Type B pancreatic cell (in vitro differentiated cells): Measurements from ENCODE around the gene RNF224. TPM values are rescaled to one million over a fixed set of nuclear protein-coding genes. Genes with fewer than 3 reads are reported as not detected.
A peak's percentile ranks its signal among the peaks of the same experiment; 100 is the strongest.
"Not testable (repeated sequence)": the region's sequence is repeated elsewhere in the genome, so short reads cannot be mapped to it uniquely, and the experiment has no call there.

Source experiments
- DNase-seq: peaks from one replicate; pipeline ENCODE4 v3.0.0; 2021; ENCODE audit warnings: mixed read lengths; ENCODE audit not compliant: unreplicated experiment; ENCODE audit errors: extremely low spot score
- H3K27ac Mint-ChIP-seq: 2 replicates; pipeline ENCODE4 v1.8.0; 2021; ENCODE audit warnings: mild to moderate bottlenecking, mixed read lengths
- H3K27me3 Mint-ChIP-seq: 2 replicates; pipeline ENCODE4 v1.8.0; 2021; ENCODE audit warnings: mixed read lengths
- H3K36me3 Mint-ChIP-seq: 2 replicates; pipeline ENCODE4 v1.8.0; 2021; ENCODE audit warnings: mixed read lengths
- H3K4me1 Mint-ChIP-seq: one replicate; pipeline ENCODE4 v1.8.0; 2021; ENCODE audit warnings: mixed read lengths; ENCODE audit not compliant: unreplicated experiment
- H3K4me3 Mint-ChIP-seq: 2 replicates; pipeline ENCODE4 v1.8.0; 2021; ENCODE audit warnings: mild to moderate bottlenecking, mixed read lengths
- H3K9me3 Mint-ChIP-seq: 2 replicates; pipeline ENCODE4 v1.8.0; 2021; ENCODE audit warnings: mixed read lengths
- total RNA-seq: library from RNA; stranded (reverse); gene quantifications from 2 replicates; pipeline ENCODE4 v1.2.1, GENCODE V29; 2021; ENCODE audit warnings: low replicate concordance
- TF ChIP-seq, protein P1 (sequence below): fragments of 200-600 bp; sonication (generic); conservative IDR thresholded peaks from 2 replicates; pipeline ENCODE4 v1.5.0; 2021; ENCODE audit warnings: antibody characterized with exemption, mild to moderate bottlenecking

RNF224 gene
- total RNA-seq, 1 donor from 2014 or later: 0.48 TPM

DNA sequence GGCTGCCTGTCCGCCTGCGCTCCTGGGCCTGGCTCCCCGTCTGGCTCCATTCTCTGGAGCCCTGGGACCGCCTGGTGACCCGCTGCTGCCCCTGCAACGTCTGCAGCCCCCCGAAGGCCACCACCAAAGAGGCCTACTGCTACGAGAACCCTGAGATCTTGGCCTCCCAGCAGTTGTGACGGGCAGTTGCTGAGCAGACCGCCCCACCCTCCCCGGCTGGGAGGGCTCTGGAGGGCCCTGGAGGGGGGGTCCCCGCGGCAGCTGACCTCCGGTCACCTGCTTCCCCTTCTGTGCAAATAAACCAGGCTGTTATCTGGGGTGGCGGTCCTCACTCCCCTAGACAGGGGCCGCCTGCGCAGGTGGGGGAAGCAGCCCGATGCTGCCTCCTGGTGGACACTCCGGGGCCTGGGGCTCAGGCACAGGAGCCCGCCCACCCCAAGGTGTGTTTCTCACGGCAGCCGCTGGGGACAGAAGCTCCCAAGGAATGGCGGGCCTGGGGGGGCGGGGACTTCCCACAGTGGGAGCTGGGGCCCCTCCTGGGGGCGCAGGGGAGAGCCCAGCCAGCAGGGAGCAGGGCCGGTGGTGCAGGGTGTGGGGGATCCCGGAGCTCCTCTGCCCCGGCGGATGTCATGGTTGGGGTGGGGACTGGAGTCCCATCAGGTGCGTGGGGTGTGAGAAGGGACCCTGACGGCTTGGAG, 9.1 kb downstream of the RNF224 start:
- no peaks in the 10 kb centered on the region for H3K9me3 Mint-ChIP-seq
- no peak overlapping the region for H3K27ac Mint-ChIP-seq
- H3K4me1 Mint-ChIP-seq: peaks cover 9% of the 10 kb centered on the region
- peaks cover 4% of the 10 kb centered on the region for H3K36me3 Mint-ChIP-seq
- H3K4me3 Mint-ChIP-seq: no peak overlapping the region
- TF ChIP-seq, protein P1, sequence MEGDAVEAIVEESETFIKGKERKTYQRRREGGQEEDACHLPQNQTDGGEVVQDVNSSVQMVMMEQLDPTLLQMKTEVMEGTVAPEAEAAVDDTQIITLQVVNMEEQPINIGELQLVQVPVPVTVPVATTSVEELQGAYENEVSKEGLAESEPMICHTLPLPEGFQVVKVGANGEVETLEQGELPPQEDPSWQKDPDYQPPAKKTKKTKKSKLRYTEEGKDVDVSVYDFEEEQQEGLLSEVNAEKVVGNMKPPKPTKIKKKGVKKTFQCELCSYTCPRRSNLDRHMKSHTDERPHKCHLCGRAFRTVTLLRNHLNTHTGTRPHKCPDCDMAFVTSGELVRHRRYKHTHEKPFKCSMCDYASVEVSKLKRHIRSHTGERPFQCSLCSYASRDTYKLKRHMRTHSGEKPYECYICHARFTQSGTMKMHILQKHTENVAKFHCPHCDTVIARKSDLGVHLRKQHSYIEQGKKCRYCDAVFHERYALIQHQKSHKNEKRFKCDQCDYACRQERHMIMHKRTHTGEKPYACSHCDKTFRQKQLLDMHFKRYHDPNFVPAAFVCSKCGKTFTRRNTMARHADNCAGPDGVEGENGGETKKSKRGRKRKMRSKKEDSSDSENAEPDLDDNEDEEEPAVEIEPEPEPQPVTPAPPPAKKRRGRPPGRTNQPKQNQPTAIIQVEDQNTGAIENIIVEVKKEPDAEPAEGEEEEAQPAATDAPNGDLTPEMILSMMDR: peak; percentile 100
- peaks cover 4% of the 10 kb centered on the region for H3K27me3 Mint-ChIP-seq
- peak; percentile 93 for DNase-seq

DNA sequence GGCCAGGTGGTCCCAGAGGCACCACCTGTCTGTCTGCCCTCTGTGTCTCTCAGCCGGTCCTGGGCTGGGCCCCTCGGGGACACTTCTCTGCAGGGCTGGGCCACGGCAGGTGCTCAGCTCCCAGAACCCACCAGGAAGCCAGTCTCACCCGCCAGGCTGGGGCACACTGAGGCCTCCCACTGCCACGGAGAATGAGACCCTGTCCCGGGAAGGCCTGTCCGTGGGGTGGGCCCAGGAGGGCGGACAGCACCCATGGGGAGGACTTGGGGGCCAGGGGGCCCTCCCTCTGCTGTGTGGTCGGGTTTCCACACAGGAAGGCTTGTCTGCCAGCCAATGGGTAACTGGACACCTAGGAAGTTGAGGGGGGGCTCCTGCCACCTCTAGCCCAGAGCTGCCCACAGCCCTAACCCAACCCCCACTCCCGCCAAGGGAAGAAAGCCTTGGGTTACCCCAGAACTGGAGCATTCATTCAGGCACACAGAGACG, 9.7 kb downstream of the RNF224 start:
- no peaks in the 10 kb centered on the region for H3K9me3 Mint-ChIP-seq
- no peak overlapping the region for H3K27ac Mint-ChIP-seq
- peaks cover 4% of the 10 kb centered on the region for H3K27me3 Mint-ChIP-seq
- H3K36me3 Mint-ChIP-seq: peaks cover 4% of the 10 kb centered on the region
- TF ChIP-seq, protein P1: no peak
- H3K4me3 Mint-ChIP-seq: no peak overlapping the region
- H3K4me1 Mint-ChIP-seq: peaks cover 9% of the 10 kb centered on the region
- DNase-seq: no peak

- Mint-ChIP-seq H3K27ac (peak overlapping the region; percentile 26), H3K36me3 (peaks cover 13% of the 10 kb centered on the region), H3K27me3 (peaks cover 4% of the 10 kb centered on the region), H3K4me3 (no peak overlapping the region), H3K4me1 (peaks cover 17% of the 10 kb centered on the region), H3K9me3 (no peaks in the 10 kb centered on the region)
- DNase-seq: no peak
- TF ChIP-seq, protein P1: no peak
Measured at GRCh38 chr9:137237759-137238726, 10.7 kb downstream of the RNF224 start.

- not testable (repeated sequence) for DNase-seq, H3K9me3 Mint-ChIP-seq, H3K27me3 Mint-ChIP-seq
- Mint-ChIP-seq H3K27ac (peak overlapping the region; percentile 78), H3K4me1 (peaks cover 26% of the 10 kb centered on the region), H3K4me3 (peak overlapping the region; percentile 84), H3K36me3 (peaks cover 17% of the 10 kb centered on the region)
Measured at GRCh38 chr9:137239541-137240200, 12.4 kb downstream of the RNF224 start.

DNA sequence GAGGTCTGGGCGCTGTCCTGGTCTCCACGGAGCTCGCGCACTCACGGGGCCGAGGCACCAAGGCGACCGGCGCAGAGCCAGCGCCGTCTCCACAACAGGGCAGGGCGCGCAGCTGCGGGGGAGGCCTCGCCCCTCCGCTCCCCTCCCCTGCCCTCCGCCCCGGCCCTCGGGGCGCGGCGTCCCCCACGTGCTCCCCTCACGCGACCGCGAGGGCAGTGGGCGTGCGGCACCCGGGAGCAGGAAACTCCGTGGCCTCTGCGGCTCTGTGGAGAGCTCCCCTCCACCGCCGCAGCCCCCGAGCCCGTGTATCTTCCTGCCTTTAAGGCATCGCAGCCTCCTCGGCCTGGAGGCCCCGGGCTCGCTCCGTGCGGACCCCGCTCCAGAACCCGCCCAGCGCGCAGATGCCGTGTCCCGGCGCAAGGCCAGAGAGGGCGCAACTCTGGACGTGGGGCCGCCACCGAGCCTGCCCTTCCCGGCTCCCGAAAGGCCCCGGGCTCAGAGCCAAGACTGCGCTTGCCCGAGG, 13.1 kb downstream of the RNF224 start:
- TF ChIP-seq, protein P1: peak; percentile 25
- Mint-ChIP-seq H3K27me3 (peaks cover 4% of the 10 kb centered on the region), H3K9me3 (no peaks in the 10 kb centered on the region), H3K36me3 (peaks cover 17% of the 10 kb centered on the region), H3K4me3 (peak overlapping the region; percentile 84), H3K4me1 (peaks cover 26% of the 10 kb centered on the region), H3K27ac (peak overlapping the region; percentile 78)
- DNase-seq: no peak
